SU-DHL-6 (cell line): ENCODE measurements around the gene MKKS.
A peak's percentile ranks its signal among the peaks of the same experiment; 100 is the strongest.

ENCODE experiments used
- H2AFZ ChIP-seq: fragments of 200-600 bp; sonication (generic); 2 replicates; pipeline ENCODE4 v1.6.1; 2014; ENCODE audit warnings: low read depth, mild to moderate bottlenecking, moderate library complexity, mixed read lengths, antibody characterized with exemption, low read length; ENCODE audit not compliant: severe bottlenecking
- H3F3A ChIP-seq: fragments of 200-600 bp; shearing (Covaris generic); 2 replicates; pipeline ENCODE4 v1.6.0; 2016; ENCODE audit warnings: antibody characterized with exemption, mild to moderate bottlenecking; ENCODE audit not compliant: insufficient read depth
- H3K27ac ChIP-seq: fragments of 200-600 bp; sonication (generic); 2 replicates; pipeline ENCODE4 v1.5.1; 2016; ENCODE audit warnings: low read depth, mild to moderate bottlenecking, low read length, moderate library complexity, mixed read lengths
- H3K27me3 ChIP-seq: fragments of 200-600 bp; sonication (generic), shearing (Covaris generic); 2 replicates; pipeline ENCODE4 v1.6.0; 2014; ENCODE audit warnings: mild to moderate bottlenecking, low read length
- H3K36me3 ChIP-seq: fragments of 200-600 bp; sonication (generic); 2 replicates; pipeline ENCODE4 v1.6.1; 2014; ENCODE audit warnings: mild to moderate bottlenecking, low read length, mixed read lengths
- H3K4me2 ChIP-seq: fragments of 300-600, 200-600 bp; shearing (Covaris generic), sonication (generic); 2 replicates; pipeline ENCODE4 v1.6.0; 2014; ENCODE audit warnings: low read length, low read depth, mild to moderate bottlenecking; ENCODE audit not compliant: poor library complexity, severe bottlenecking
- H3K4me3 ChIP-seq: fragments of 200-600 bp; sonication (generic); 2 replicates; pipeline ENCODE4 v1.5.1; 2014; ENCODE audit warnings: antibody characterized with exemption, low read length, mild to moderate bottlenecking, mixed read lengths; ENCODE audit not compliant: insufficient read depth, poor library complexity, severe bottlenecking
- H3K79me2 ChIP-seq: fragments of 200-600 bp; sonication (generic); 2 replicates; pipeline ENCODE4 v1.6.1; 2014; ENCODE audit warnings: mild to moderate bottlenecking, low read length, moderate library complexity; ENCODE audit not compliant: insufficient read depth
- H3K9ac ChIP-seq: fragments of 200-600 bp; sonication (generic); 2 replicates; pipeline ENCODE4 v1.7.0; 2014; ENCODE audit warnings: mild to moderate bottlenecking, low read length
- H3K9me2 ChIP-seq: fragments of 200-600 bp; sonication (generic); replicated peaks from 2 replicates; pipeline ENCODE4 v1.6.1; 2014; ENCODE audit warnings: low read length; ENCODE audit not compliant: insufficient read depth
- H3K9me3 ChIP-seq: fragments of 200-600 bp; sonication (generic); 2 replicates; pipeline ENCODE4 v1.6.1; 2014; ENCODE audit warnings: low read length, mixed read lengths; ENCODE audit not compliant: insufficient read depth
- H4K20me1 ChIP-seq: fragments of 200-600 bp; sonication (generic); 2 replicates; pipeline ENCODE4 v1.6.1; 2014; ENCODE audit warnings: low read depth, mild to moderate bottlenecking, antibody characterized with exemption, low read length, moderate library complexity, mixed read lengths
- CTCF ChIP-seq: fragments of 200-600 bp; sonication (generic); IDR thresholded peaks from one replicate; pipeline ENCODE4 v1.5.1; 2017; ENCODE audit warnings: antibody characterized with exemption, mild to moderate bottlenecking, low read length, moderate library complexity; ENCODE audit not compliant: insufficient read depth, poor library complexity, severe bottlenecking
- EZH2phosphoT487 ChIP-seq: fragments of 200-600 bp; sonication (generic), shearing (Covaris generic); conservative IDR thresholded peaks from 2 replicates; pipeline ENCODE4 v1.6.1; 2018; ENCODE audit warnings: mild to moderate bottlenecking, antibody characterized with exemption, low read length, moderate library complexity, mixed read lengths

MKKS gene

GRCh38 chr20:10428008-10428407 lies 6.0 kb downstream of the MKKS start:
- peaks cover 7% of the 10 kb centered on the region; the same call in 1 of the 2 replicates for H3F3A ChIP-seq
- no peak overlapping the region for H3K27ac ChIP-seq
- H3K79me2 ChIP-seq = peaks cover 83% of the 10 kb centered on the region
- no peak overlapping the region for H2AFZ ChIP-seq
- no peaks in the 10 kb centered on the region for H3K9me2 ChIP-seq
- no peak overlapping the region for H3K4me3 ChIP-seq
- TF ChIP-seq CTCF (no peak), EZH2phosphoT487 (no peak)
- no peak overlapping the region for H3K4me2 ChIP-seq
- peaks cover 5% of the 10 kb centered on the region; the same call in 1 of the 2 replicates for H4K20me1 ChIP-seq
- no peaks in the 10 kb centered on the region for H3K27me3 ChIP-seq
- H3K9me3 ChIP-seq = no peaks in the 10 kb centered on the region
- H3K9ac ChIP-seq = no peak overlapping the region
- peaks cover 6% of the 10 kb centered on the region; the same call in 1 of the 2 replicates for H3K36me3 ChIP-seq

- Histone ChIP-seq H3K4me3 (no peak overlapping the region), H3K27me3 (no peaks in the 10 kb centered on the region), H4K20me1 (peaks cover 5% of the 10 kb centered on the region; the same call in 1 of the 2 replicates), H3K9ac (no peak overlapping the region), H3K79me2 (peaks cover 81% of the 10 kb centered on the region), H3K9me2 (no peaks in the 10 kb centered on the region), H3F3A (peaks cover 7% of the 10 kb centered on the region; the same call in 1 of the 2 replicates), H3K4me2 (no peak overlapping the region), H3K27ac (no peak overlapping the region), H3K9me3 (no peaks in the 10 kb centered on the region), H3K36me3 (peaks cover 6% of the 10 kb centered on the region; the same call in 1 of the 2 replicates), H2AFZ (no peak overlapping the region)
- TF ChIP-seq CTCF (peak; percentile 85), EZH2phosphoT487 (no peak)
Measured at GRCh38 chr20:10427060-10427692, 6.8 kb downstream of the MKKS start.

GRCh38 chr20:10423735-10424134 lies 10.3 kb downstream of the MKKS start:
- H3F3A ChIP-seq = peaks cover 7% of the 10 kb centered on the region; the same call in 1 of the 2 replicates
- H3K27me3 ChIP-seq = no peaks in the 10 kb centered on the region
- peaks cover 5% of the 10 kb centered on the region; the same call in 1 of the 2 replicates for H4K20me1 ChIP-seq
- H3K9ac ChIP-seq = no peak overlapping the region
- H3K4me3 ChIP-seq = no peak overlapping the region
- no peak overlapping the region for H3K4me2 ChIP-seq
- H3K9me2 ChIP-seq = no peaks in the 10 kb centered on the region
- no peaks in the 10 kb centered on the region for H3K9me3 ChIP-seq
- TF ChIP-seq EZH2phosphoT487 (no peak), CTCF (no peak)
- no peak overlapping the region for H3K27ac ChIP-seq
- no peak overlapping the region for H2AFZ ChIP-seq
- H3K79me2 ChIP-seq = peaks cover 53% of the 10 kb centered on the region
- peaks cover 8% of the 10 kb centered on the region; the same call in 1 of the 2 replicates for H3K36me3 ChIP-seq
